Hepatocyte (in vitro differentiated cells): ENCODE results near the gene FARP2.

Experiments
- CTCF ChIP-seq: fragments of 200-600 bp; sonication (generic); IDR thresholded peaks from 2 replicates; pipeline ENCODE4 v1.5.1; 2016; ENCODE audit warnings: antibody characterized with exemption, mild to moderate bottlenecking; ENCODE audit not compliant: poor library complexity
- EZH2 ChIP-seq: fragments of 200-600 bp; sonication (generic); IDR thresholded peaks from 2 replicates; pipeline ENCODE4 v1.6.1; 2016; ENCODE audit warnings: antibody characterized with exemption, mild to moderate bottlenecking, borderline replicate concordance

- TF ChIP-seq CTCF (no peak), EZH2 (no peak)
Observed at GRCh38 chr2:241309684-241310117, 46.4 kb upstream of the FARP2 start.
